Measurements from ENCODE around the gene RASSF5.

DNA sequence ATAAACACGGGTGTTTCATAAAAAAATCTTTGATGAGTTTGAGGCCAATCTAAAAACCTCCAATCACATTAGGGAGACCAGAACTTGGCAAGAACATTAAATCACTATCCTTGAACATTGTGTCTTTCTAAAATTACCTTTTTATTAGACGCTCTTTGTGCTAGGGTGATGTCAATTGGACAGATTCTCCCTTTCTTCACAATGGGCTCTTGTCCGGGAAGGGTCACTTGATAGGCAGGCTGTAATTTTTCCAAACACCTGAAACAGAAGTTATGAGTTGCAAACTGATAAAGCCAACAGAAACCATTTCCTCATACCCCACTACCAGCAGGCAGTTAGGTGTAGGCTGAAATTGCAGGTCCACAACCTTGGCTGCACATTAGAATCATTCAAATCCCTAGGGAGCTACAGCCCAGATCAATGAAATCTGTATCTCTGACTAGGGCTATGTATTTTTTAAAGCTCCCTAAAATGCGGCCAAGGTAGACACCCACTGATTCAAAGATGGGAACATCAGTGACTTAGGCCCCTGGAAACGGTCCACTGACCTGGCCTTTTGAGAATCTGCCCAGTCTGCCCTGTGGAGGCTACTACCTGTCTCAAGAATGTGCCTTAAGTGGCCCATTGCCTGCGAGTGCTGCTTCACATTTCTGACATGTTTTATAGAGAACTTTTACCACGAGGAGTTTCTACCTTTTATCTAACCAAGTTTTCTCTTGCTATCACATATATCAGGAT is 88.4 kb downstream of the RASSF5 start:
- no peak for TF ChIP-seq EP300 (conservative IDR thresholded peaks at IDR 0.05; ENCODE audit: poor library complexity, severe bottlenecking)
- TF ChIP-seq, protein P1, sequence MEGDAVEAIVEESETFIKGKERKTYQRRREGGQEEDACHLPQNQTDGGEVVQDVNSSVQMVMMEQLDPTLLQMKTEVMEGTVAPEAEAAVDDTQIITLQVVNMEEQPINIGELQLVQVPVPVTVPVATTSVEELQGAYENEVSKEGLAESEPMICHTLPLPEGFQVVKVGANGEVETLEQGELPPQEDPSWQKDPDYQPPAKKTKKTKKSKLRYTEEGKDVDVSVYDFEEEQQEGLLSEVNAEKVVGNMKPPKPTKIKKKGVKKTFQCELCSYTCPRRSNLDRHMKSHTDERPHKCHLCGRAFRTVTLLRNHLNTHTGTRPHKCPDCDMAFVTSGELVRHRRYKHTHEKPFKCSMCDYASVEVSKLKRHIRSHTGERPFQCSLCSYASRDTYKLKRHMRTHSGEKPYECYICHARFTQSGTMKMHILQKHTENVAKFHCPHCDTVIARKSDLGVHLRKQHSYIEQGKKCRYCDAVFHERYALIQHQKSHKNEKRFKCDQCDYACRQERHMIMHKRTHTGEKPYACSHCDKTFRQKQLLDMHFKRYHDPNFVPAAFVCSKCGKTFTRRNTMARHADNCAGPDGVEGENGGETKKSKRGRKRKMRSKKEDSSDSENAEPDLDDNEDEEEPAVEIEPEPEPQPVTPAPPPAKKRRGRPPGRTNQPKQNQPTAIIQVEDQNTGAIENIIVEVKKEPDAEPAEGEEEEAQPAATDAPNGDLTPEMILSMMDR (IDR thresholded peaks at IDR 0.05; ENCODE audit: poor library complexity, severe bottlenecking) = no peak
- no peak for TF ChIP-seq POLR2AphosphoS5 (IDR thresholded peaks at IDR 0.05)
- no peak for TF ChIP-seq TAF1 (IDR thresholded peaks at IDR 0.05; ENCODE audit: low read depth)
- no peak for TF ChIP-seq EZH2 (IDR thresholded peaks at IDR 0.05; ENCODE audit: borderline replicate concordance, insufficient read depth, low read length, poor library complexity, severe bottlenecking)
- no peak for TF ChIP-seq RAD21 (conservative IDR thresholded peaks at IDR 0.05)

All from neural cell (in vitro differentiated cells).